ENCODE results near the gene CHRDL2. TPM values are rescaled to one million over a fixed set of nuclear protein-coding genes. Genes with fewer than 3 reads are reported as not detected.

CHRDL2 gene
- total and polyA plus RNA-seq, 2 of the 13 experiments (the other 11 are each of a cell fraction or from before 2014, with no cell fraction given) = 0.04 TPM; not detected in 1

- in situ Hi-C loops (cut with HindIII; ENCODE audit: extremely low pct_ligation_motif_present, low pct_unique_long_range_greater_than_20kb) = no loop called here
- CTCF ChIA-PET (ENCODE audit: low intra/inter-chr PET ratio, low total read pairs) = interaction anchor here (1.4 to 1.8 kb wide), 3 partner anchors 14 to 115 kb away, joined by 6 to 24 read pairs (median 10); no protein-coding TSS in a partner anchor
These were observed 5.5 kb downstream of the CHRDL2 start for GRCh38 chr11:74725701-74726100.

More at GRCh38 chr11:74725701-74726100, 5.5 kb downstream of the CHRDL2 start:
- Histone ChIP-seq H3K36me3 (replicated peaks in 1 of 2; ENCODE audit: control insufficient read depth in 1 of 2, insufficient read depth in 2 of 2, low read length in 2 of 2) (no peaks in the 10 kb centered on the region), H3K4me3 (replicated peaks in 1 of 3; ENCODE audit: insufficient read depth in 1 of 3, low read depth in 2 of 3, low read length in 3 of 3) (no peak overlapping the region), H3K9ac (ENCODE audit: insufficient read depth, low read depth, low read length) (no peak overlapping the region), H3K4me2 (ENCODE audit: low read depth, low read length) (no peak overlapping the region), H2AFZ (ENCODE audit: low read length) (no peak overlapping the region), H3K4me1 (ENCODE audit: insufficient read depth, low read length) (peaks cover 17% of the 10 kb centered on the region), H3K79me2 (ENCODE audit: insufficient read depth, low read length) (no peaks in the 10 kb centered on the region), H3K27ac (ENCODE audit: extremely low read length, insufficient read depth, low read length) (no peak overlapping the region), H4K20me1 (ENCODE audit: insufficient read depth, low read length) (no peaks in the 10 kb centered on the region), H3K27me3 (ENCODE audit: control insufficient read depth in 1 of 2, insufficient read depth in 2 of 2, low read length in 2 of 2) (peaks cover 8 to 90% of the 10 kb centered on the region in 2 experiments), H3K9me3 (ENCODE audit: low read length) (no peaks in the 10 kb centered on the region)
- POLR2A ChIA-PET = interaction anchor here (1.2 kb wide), 1 partner anchor 23 kb away, joined by 4 read pairs; no protein-coding TSS in a partner anchor
- intact Hi-C loops (cut with micrococcal nuclease; ENCODE audit: unreplicated experiment) = loop anchor here (1.0 kb wide), 1 partner anchor 23 kb away; no protein-coding TSS in a partner anchor
- FAIRE-seq (no peak), ATAC-seq (no peak), DNase-seq (ENCODE audit: low spot score) (no peak)
- no TSS peak for BruUV-seq (replicated peaks)
- WGBS (ENCODE audit: low lambda C conversion rate) = 40% methylated on average over 4 of the region's 4 CpGs
- no peak for TF ChIP-seq ZNF672 (CRISPR knock-in tag; IDR thresholded peaks at IDR 0.05)
- no peak for TF ChIP-seq GFI1 (CRISPR knock-in tag; IDR thresholded peaks at IDR 0.05; ENCODE audit: borderline replicate concordance)
- TF ChIP-seq NKX3-1 (CRISPR knock-in tag; IDR thresholded peaks at IDR 0.05) = no peak
- TF ChIP-seq ZNF318 (CRISPR knock-in tag; IDR thresholded peaks at IDR 0.05) = no peak
